Stimulated activated CD8-positive, alpha-beta memory T cell treated with anti-CD3 and anti-CD28 coated beads, Interleukin-12 subunit alpha, Interleukin-12 subunit beta, amount 100 ng/mL, for 1 hour (primary cell): Measurements from ENCODE around the gene USP17L25.
"Not testable (repeated sequence)": the region's sequence is repeated elsewhere in the genome, so short reads cannot be mapped to it uniquely, and the experiment has no call there.

Experiments
- DNase-seq: peaks from one replicate; pipeline ENCODE4 v3.0.0-alpha.2; 2020; ENCODE audit warnings: low read depth

USP17L25 gene, protein sequence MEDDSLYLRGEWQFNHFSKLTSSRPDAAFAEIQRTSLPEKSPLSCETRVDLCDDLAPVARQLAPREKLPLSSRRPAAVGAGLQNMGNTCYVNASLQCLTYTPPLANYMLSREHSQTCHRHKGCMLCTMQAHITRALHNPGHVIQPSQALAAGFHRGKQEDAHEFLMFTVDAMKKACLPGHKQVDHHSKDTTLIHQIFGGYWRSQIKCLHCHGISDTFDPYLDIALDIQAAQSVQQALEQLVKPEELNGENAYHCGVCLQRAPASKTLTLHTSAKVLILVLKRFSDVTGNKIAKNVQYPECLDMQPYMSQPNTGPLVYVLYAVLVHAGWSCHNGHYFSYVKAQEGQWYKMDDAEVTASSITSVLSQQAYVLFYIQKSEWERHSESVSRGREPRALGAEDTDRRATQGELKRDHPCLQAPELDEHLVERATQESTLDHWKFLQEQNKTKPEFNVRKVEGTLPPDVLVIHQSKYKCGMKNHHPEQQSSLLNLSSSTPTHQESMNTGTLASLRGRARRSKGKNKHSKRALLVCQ

DNA sequence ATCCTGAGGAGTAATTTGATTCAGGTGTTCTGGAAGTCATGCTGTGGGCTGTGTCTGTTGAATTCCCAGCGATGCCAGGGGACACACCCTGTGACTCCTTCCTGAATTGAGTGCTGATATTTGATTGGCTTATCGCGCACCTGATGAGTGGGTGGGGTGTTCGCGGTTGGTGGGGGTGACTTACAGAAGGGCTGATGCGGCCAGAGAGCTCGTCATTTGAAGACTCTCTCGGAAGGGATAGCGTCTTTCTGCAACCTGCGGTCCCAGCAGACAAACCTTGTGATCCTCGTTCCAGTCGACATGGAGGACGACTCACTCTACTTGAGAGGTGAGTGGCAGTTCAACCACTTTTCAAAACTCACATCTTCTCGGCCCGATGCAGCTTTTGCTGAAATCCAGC, at the start of gene USP17L25:
Gene USP17L25 (plus strand): TSS at position 301 of the 400 bp plus-strand sequence. CDS start 0 bp downstream, at position 301.
- not testable (repeated sequence) for DNase-seq

DNA sequence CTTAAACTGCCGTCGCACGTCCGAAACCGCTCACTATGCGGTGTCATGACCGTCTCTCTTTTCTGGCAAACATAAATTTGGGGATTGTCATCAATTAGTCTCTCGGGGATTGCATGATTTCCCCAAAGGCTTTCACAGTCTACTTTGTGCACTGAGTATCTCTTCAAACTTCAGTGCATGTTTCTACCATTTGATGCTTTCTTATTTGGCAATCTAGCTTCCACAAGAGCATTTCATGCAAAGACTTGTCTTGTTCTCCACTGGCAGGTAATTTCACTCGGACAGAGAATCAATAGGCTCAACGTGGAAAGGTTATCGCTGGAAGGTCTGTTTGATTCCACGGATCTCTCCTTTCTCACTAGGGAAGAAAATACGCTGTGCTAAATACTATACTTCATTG, 5.5 kb upstream of the USP17L25 start:
- DNase-seq = not testable (repeated sequence)

DNA sequence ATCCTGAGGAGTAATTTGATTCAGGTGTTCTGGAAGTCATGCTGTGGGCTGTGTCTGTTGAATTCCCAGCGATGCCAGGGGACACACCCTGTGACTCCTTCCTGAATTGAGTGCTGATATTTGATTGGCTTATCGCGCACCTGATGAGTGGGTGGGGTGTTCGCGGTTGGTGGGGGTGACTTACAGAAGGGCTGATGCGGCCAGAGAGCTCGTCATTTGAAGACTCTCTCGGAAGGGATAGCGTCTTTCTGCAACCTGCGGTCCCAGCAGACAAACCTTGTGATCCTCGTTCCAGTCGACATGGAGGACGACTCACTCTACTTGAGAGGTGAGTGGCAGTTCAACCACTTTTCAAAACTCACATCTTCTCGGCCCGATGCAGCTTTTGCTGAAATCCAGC, 4.8 kb upstream of the USP17L25 start, which contains the start of gene USP17L24:
Gene USP17L24 (plus strand): TSS at position 301 of the 400 bp plus-strand sequence. CDS start 0 bp downstream, at position 301.
- DNase-seq = not testable (repeated sequence)

DNA sequence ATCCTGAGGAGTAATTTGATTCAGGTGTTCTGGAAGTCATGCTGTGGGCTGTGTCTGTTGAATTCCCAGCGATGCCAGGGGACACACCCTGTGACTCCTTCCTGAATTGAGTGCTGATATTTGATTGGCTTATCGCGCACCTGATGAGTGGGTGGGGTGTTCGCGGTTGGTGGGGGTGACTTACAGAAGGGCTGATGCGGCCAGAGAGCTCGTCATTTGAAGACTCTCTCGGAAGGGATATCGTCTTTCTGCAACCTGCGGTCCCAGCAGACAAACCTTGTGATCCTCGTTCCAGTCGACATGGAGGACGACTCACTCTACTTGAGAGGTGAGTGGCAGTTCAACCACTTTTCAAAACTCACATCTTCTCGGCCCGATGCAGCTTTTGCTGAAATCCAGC, 4.6 kb downstream of the USP17L25 start, which contains the start of gene USP17L26:
Gene USP17L26 (plus strand): TSS at position 301 of the 400 bp plus-strand sequence. CDS start 0 bp downstream, at position 301.
- DNase-seq = not testable (repeated sequence)

DNA sequence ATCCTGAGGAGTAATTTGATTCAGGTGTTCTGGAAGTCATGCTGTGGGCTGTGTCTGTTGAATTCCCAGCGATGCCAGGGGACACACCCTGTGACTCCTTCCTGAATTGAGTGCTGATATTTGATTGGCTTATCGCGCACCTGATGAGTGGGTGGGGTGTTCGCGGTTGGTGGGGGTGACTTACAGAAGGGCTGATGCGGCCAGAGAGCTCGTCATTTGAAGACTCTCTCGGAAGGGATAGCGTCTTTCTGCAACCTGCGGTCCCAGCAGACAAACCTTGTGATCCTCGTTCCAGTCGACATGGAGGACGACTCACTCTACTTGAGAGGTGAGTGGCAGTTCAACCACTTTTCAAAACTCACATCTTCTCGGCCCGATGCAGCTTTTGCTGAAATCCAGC, 9.4 kb downstream of the USP17L25 start, which contains the start of gene USP17L5:
Gene USP17L5 (plus strand): TSS at position 301 of the 400 bp plus-strand sequence. CDS start 0 bp downstream, at position 301.
- DNase-seq = not testable (repeated sequence)

DNA sequence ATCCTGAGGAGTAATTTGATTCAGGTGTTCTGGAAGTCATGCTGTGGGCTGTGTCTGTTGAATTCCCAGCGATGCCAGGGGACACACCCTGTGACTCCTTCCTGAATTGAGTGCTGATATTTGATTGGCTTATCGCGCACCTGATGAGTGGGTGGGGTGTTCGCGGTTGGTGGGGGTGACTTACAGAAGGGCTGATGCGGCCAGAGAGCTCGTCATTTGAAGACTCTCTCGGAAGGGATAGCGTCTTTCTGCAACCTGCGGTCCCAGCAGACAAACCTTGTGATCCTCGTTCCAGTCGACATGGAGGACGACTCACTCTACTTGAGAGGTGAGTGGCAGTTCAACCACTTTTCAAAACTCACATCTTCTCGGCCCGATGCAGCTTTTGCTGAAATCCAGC, 14.1 kb downstream of the USP17L25 start, which contains the start of gene USP17L27:
Gene USP17L27 (plus strand): TSS at position 301 of the 400 bp plus-strand sequence. CDS start 0 bp downstream, at position 301.
- not testable (repeated sequence) for DNase-seq

DNA sequence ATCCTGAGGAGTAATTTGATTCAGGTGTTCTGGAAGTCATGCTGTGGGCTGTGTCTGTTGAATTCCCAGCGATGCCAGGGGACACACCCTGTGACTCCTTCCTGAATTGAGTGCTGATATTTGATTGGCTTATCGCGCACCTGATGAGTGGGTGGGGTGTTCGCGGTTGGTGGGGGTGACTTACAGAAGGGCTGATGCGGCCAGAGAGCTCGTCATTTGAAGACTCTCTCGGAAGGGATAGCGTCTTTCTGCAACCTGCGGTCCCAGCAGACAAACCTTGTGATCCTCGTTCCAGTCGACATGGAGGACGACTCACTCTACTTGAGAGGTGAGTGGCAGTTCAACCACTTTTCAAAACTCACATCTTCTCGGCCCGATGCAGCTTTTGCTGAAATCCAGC, 18.9 kb downstream of the USP17L25 start, which contains the start of gene USP17L28:
Gene USP17L28 (plus strand): TSS at position 301 of the 400 bp plus-strand sequence. CDS start 0 bp downstream, at position 301.
- not testable (repeated sequence) for DNase-seq

DNA sequence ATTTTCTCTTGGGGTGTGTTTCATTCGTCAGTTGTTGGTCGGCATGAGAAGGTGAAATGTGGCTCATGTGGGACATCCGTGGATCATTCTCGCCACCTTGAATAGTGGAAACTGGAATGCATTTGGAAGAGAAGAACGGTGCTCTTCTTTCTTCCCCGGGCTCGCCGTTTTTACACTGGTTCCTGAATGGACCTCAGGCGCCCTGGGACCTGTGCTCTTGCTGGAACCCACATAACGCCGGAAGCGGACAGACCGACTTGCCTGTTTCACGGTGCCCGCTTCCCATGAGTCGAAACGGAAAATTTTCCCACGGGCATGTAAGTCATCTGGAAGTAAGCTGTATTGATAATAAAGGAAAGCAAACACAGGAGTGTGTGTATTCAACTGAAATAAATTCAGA, 21.2 kb downstream of the USP17L25 start:
- DNase-seq = not testable (repeated sequence)

DNA sequence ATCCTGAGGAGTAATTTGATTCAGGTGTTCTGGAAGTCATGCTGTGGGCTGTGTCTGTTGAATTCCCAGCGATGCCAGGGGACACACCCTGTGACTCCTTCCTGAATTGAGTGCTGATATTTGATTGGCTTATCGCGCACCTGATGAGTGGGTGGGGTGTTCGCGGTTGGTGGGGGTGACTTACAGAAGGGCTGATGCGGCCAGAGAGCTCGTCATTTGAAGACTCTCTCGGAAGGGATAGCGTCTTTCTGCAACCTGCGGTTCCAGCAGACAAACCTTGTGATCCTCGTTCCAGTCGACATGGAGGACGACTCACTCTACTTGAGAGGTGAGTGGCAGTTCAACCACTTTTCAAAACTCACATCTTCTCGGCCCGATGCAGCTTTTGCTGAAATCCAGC, 23.6 kb downstream of the USP17L25 start, which contains the start of gene USP17L29:
Gene USP17L29 (plus strand): TSS at position 301 of the 400 bp plus-strand sequence. CDS start 0 bp downstream, at position 301.
- not testable (repeated sequence) for DNase-seq

DNA sequence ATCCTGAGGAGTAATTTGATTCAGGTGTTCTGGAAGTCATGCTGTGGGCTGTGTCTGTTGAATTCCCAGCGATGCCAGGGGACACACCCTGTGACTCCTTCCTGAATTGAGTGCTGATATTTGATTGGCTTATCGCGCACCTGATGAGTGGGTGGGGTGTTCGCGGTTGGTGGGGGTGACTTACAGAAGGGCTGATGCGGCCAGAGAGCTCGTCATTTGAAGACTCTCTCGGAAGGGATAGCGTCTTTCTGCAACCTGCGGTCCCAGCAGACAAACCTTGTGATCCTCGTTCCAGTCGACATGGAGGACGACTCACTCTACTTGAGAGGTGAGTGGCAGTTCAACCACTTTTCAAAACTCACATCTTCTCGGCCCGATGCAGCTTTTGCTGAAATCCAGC, 33.1 kb downstream of the USP17L25 start, which contains the start of gene USP17L30:
Gene USP17L30 (plus strand): TSS at position 301 of the 400 bp plus-strand sequence. CDS start 0 bp downstream, at position 301.
- DNase-seq = not testable (repeated sequence)

DNA sequence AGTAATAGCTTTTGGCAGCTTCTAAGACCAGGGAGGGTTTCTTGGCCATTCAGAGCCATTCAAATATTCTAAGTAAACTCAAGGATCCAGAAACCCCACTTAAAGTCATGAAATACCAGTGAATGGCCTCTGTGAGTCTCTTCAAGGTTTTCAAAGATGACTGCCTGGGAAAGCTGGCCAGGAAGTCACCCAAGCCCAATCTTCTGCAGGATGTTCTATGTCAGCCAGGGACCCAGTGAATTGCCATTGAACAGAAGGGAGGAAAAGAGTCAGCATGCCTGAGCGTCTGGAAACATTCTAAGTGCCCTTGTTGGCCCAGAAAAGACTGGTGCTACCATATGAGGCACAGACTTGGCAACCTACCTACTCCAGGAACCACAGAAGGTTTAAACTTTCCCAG, 50.2 kb downstream of the USP17L25 start:
- DNase-seq = not testable (repeated sequence)
